Ovary (tissue), 3 donors: Measurements from ENCODE around the gene ANKH.

Experiments
- EP300 ChIP-seq: sonication (generic); formaldehyde crosslinking; IDR thresholded peaks from one replicate; pipeline ENCODE4 v1.6.1; 2017; ENCODE audit warnings: antibody characterized with exemption
- POLR2A ChIP-seq: fragments of 450-650 bp; IDR thresholded peaks from one replicate; pipeline ENCODE4 v1.6.1; 2017; ENCODE audit warnings: antibody characterized with exemption, mild to moderate bottlenecking, moderate library complexity
- TF ChIP-seq, protein P1 (sequence below), 3 donors: fragments of 450-650 bp in 2 of 3; fragments of 200-600 bp in 1 of 3; IDR thresholded peaks; one replicate each; pipeline versions ENCODE4 v1.5.1 to v1.8.0; 2016 to 2022; ENCODE audit warnings: antibody characterized with exemption in 3 of 3, mild to moderate bottlenecking in 1 of 3
- donor health status: DM: no; HTN: no; CAD: no.

DNA sequence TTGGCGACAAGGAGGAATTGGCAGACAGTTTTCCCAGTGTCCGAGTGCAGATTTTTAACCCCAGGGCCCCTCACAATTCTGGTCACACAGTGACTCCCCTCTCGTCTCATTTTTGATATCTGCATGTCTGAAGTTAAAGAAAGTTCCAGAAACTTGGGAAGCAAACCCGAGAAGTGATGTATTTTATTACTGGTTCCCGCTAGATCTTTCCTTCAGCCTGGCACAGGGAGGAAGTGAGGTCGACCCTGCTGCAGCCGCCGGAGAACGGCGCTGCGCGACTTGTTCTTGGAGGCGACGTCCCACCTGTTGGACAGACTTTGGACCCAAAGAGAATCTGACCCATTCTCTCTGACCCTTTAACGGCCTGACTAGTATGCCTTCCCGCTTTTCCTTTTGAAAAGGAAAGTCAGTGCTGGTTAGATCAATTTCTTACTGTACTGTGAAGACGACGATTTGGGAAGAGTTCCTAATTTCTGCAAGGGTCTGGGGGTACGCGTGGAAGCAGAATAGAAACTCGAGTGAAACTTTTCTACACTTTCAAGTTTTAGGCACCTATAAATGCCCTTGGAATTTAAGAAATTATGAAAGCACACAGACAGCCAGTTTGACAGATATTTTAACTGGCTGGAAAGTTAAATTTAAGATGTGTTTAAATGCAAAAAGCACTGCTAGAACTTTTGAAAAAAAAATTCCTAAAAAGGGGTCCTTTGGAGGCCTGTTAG lies 206.3 kb downstream of the ANKH start:
- TF ChIP-seq POLR2A = no peak
- TF ChIP-seq, protein P1, sequence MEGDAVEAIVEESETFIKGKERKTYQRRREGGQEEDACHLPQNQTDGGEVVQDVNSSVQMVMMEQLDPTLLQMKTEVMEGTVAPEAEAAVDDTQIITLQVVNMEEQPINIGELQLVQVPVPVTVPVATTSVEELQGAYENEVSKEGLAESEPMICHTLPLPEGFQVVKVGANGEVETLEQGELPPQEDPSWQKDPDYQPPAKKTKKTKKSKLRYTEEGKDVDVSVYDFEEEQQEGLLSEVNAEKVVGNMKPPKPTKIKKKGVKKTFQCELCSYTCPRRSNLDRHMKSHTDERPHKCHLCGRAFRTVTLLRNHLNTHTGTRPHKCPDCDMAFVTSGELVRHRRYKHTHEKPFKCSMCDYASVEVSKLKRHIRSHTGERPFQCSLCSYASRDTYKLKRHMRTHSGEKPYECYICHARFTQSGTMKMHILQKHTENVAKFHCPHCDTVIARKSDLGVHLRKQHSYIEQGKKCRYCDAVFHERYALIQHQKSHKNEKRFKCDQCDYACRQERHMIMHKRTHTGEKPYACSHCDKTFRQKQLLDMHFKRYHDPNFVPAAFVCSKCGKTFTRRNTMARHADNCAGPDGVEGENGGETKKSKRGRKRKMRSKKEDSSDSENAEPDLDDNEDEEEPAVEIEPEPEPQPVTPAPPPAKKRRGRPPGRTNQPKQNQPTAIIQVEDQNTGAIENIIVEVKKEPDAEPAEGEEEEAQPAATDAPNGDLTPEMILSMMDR (IDR thresholded peaks at IDR 0.05) = no peak
- TF ChIP-seq EP300 = no peak
